Esophagus (tissue), 2 donors: ENCODE results near the gene GHITM. TPM values are rescaled to one million over a fixed set of nuclear protein-coding genes. Genes with fewer than 3 reads are reported as not detected.

Experiments used
- H3K27ac ChIP-seq, 2 donors: one replicate each; pipeline ENCODE4 v1.5.1; 2013; ENCODE audit warnings: low read depth in 2 of 2, mild to moderate bottlenecking in 2 of 2, inconsistent platforms in 1 of 2, low read length in 1 of 2, moderate library complexity in 1 of 2
- H3K27me3 ChIP-seq, 2 donors: one replicate each; pipeline ENCODE4 v1.6.1; 2013; ENCODE audit warnings: low read length in 2 of 2, control low read depth in 1 of 2, mild to moderate bottlenecking in 1 of 2; ENCODE audit not compliant: insufficient read depth in 2 of 2, control insufficient read depth in 1 of 2
- H3K36me3 ChIP-seq, 2 donors: one replicate each; pipeline ENCODE4 v1.6.1; 2013; ENCODE audit warnings: low read length in 1 of 2; ENCODE audit not compliant: control insufficient read depth in 2 of 2, insufficient read depth in 2 of 2
- H3K4me1 ChIP-seq, 2 donors: one replicate each; pipeline ENCODE4 v1.6.1; 2013; ENCODE audit warnings: low read length in 1 of 2; ENCODE audit not compliant: control insufficient read depth in 2 of 2, insufficient read depth in 2 of 2
- H3K4me3 ChIP-seq, 2 donors: one replicate each; pipeline ENCODE4 v1.5.1; 2013; ENCODE audit warnings: low read length in 2 of 2, mild to moderate bottlenecking in 2 of 2, low read depth in 1 of 2, moderate library complexity in 1 of 2
- H3K9me3 ChIP-seq, 2 donors: one replicate each; pipeline ENCODE4 v1.6.1; 2013; ENCODE audit warnings: mild to moderate bottlenecking in 2 of 2, low read depth in 1 of 2, low read length in 1 of 2, moderate library complexity in 1 of 2; ENCODE audit not compliant: control insufficient read depth in 2 of 2, insufficient read depth in 1 of 2
- WGBS, 2 donors: extraction: QIAGEN DNeasy Blood & Tissue Kit; methylation state at CpG; one replicate each; pipeline ENCODE4 v1.1.7; 2013; 5-methylcytosine and 5-hydroxymethylcytosine counted together
- polyA plus RNA-seq, 2 donors: library from polyadenylated mRNA; stranded (reverse); fragments of 200-250 nt; gene quantifications; one replicate each; pipeline ENCODE4 v1.2.3, GENCODE V29; 2013
- donor health status: healthy with polysubstance abuse.
- donor health status: Bipolar disorder and iron deficiency.

Gene GHITM
- polyA plus RNA-seq, 2 donors, result 62.8 to 144 TPM

GRCh38 chr10:84195044-84195830 is 55.9 kb downstream of the GHITM start:
- no peaks in the 10 kb centered on the region for H3K9me3 ChIP-seq
- H3K4me3 ChIP-seq, result peak overlapping the region; percentile 54 to 56
- WGBS, 2 donors, result 19 to 21% methylated on average over 43 of the region's 43 CpGs
- no peaks in the 10 kb centered on the region for H3K36me3 ChIP-seq
- peaks cover 16 to 23% of the 10 kb centered on the region in 2 donors for H3K4me1 ChIP-seq
- no peak overlapping the region for H3K27ac ChIP-seq
- no peaks in the 10 kb centered on the region for H3K27me3 ChIP-seq

GRCh38 chr10:84196083-84196482 is 56.8 kb downstream of the GHITM start:
- H3K27me3 ChIP-seq, result no peaks in the 10 kb centered on the region
- no peaks in the 10 kb centered on the region for H3K9me3 ChIP-seq
- H3K4me1 ChIP-seq, result peaks cover 16 to 21% of the 10 kb centered on the region in 2 donors
- peaks cover 0 to 4% of the 10 kb centered on the region in 2 donors for H3K36me3 ChIP-seq
- no peak overlapping the region for H3K27ac ChIP-seq
- no peak overlapping the region for H3K4me3 ChIP-seq
- WGBS, 2 donors, result 11 to 20% methylated on average over 4 of the region's 4 CpGs

- Histone ChIP-seq H3K4me3 (no peak overlapping the region), H3K27me3 (no peaks in the 10 kb centered on the region), H3K36me3 (peaks cover 0 to 4% of the 10 kb centered on the region in 2 donors), H3K4me1 (peaks cover 14 to 16% of the 10 kb centered on the region in 2 donors), H3K9me3 (no peaks in the 10 kb centered on the region), H3K27ac (no peak overlapping the region)
- 44 to 50% methylated on average over 5 of the region's 5 CpGs for WGBS, 2 donors
These were observed 57.6 kb downstream of the GHITM start for GRCh38 chr10:84196941-84197340.

GRCh38 chr10:84197643-84198042 is 58.3 kb downstream of the GHITM start:
- Histone ChIP-seq H3K4me3 (no peak overlapping the region), H3K9me3 (no peaks in the 10 kb centered on the region), H3K27ac (no peak overlapping the region), H3K36me3 (peaks cover 0 to 4% of the 10 kb centered on the region in 2 donors), H3K27me3 (no peaks in the 10 kb centered on the region), H3K4me1 (peaks cover 14 to 16% of the 10 kb centered on the region in 2 donors)
- WGBS, 2 donors, result 78 to 81% methylated on average over 5 of the region's 5 CpGs

GRCh38 chr10:84198206-84198915 is 59.1 kb downstream of the GHITM start:
- H3K4me3 ChIP-seq, result no peak overlapping the region
- peaks cover 0 to 4% of the 10 kb centered on the region in 2 donors for H3K36me3 ChIP-seq
- H3K9me3 ChIP-seq, result no peaks in the 10 kb centered on the region
- H3K27ac ChIP-seq, result no peak overlapping the region
- no peaks in the 10 kb centered on the region for H3K27me3 ChIP-seq
- 87 to 89% methylated on average over 7 of the region's 7 CpGs for WGBS, 2 donors
- peaks cover 14 to 16% of the 10 kb centered on the region in 2 donors for H3K4me1 ChIP-seq

- WGBS, 2 donors, result 75 to 79% methylated on average over 11 of the region's 11 CpGs
- H3K27ac ChIP-seq, result no peak overlapping the region
These were observed 61.4 kb downstream of the GHITM start for GRCh38 chr10:84200537-84201243.

GRCh38 chr10:84201244-84201606 is 61.9 kb downstream of the GHITM start:
- no peak overlapping the region for H3K27ac ChIP-seq
- WGBS, 2 donors, result 63 to 69% methylated on average over 6 of the region's 6 CpGs
- H3K27me3 ChIP-seq, result no peaks in the 10 kb centered on the region
- no peak overlapping the region for H3K4me3 ChIP-seq
- H3K9me3 ChIP-seq, result no peaks in the 10 kb centered on the region
- H3K36me3 ChIP-seq, result peaks cover 0 to 4% of the 10 kb centered on the region in 2 donors
- H3K4me1 ChIP-seq, result peaks cover 2 to 6% of the 10 kb centered on the region in 2 donors

More at GRCh38 chr10:84200537-84201243, 61.4 kb downstream of the GHITM start:
- H3K27me3 ChIP-seq, result no peaks in the 10 kb centered on the region
- H3K4me1 ChIP-seq, result peaks cover 2 to 6% of the 10 kb centered on the region in 2 donors
- H3K4me3 ChIP-seq, result no peak overlapping the region
- H3K36me3 ChIP-seq, result peaks cover 0 to 4% of the 10 kb centered on the region in 2 donors
- no peaks in the 10 kb centered on the region for H3K9me3 ChIP-seq

GRCh38 chr10:84201682-84202081 is 62.4 kb downstream of the GHITM start:
- H3K27ac ChIP-seq, result no peak overlapping the region
- H3K4me1 ChIP-seq, result peaks cover 2 to 3% of the 10 kb centered on the region in 2 donors
- peaks cover 0 to 4% of the 10 kb centered on the region in 2 donors for H3K36me3 ChIP-seq
- 91% methylated on average over 11 of the region's 11 CpGs for WGBS, 2 donors
- no peaks in the 10 kb centered on the region for H3K27me3 ChIP-seq
- no peaks in the 10 kb centered on the region for H3K9me3 ChIP-seq
- H3K4me3 ChIP-seq, result no peak overlapping the region

- Histone ChIP-seq H3K4me1 (no peaks in the 10 kb centered on the region), H3K27me3 (no peaks in the 10 kb centered on the region), H3K27ac (no peak overlapping the region), H3K36me3 (peaks cover 0 to 4% of the 10 kb centered on the region in 2 donors), H3K9me3 (no peaks in the 10 kb centered on the region), H3K4me3 (no peak overlapping the region)
- 90 to 92% methylated on average over 5 of the region's 5 CpGs for WGBS, 2 donors
These were observed 63.0 kb downstream of the GHITM start for GRCh38 chr10:84202349-84202748.
